H9 (cell line): Measurements from ENCODE around the gene NPNT. TPM values are rescaled to one million over a fixed set of nuclear protein-coding genes. Genes with fewer than 3 reads are reported as not detected.

Experiments
- DNase-seq: peaks from one replicate; pipeline ENCODE4 v3.0.0-alpha.2; 2017
- H2AFZ ChIP-seq: one replicate; pipeline ENCODE4 v1.6.1; 2013; ENCODE audit warnings: mild to moderate bottlenecking, low read length, control low read depth, moderate library complexity
- H2AK5ac ChIP-seq: 2 replicates; pipeline ENCODE4 v1.6.1; 2013; ENCODE audit warnings: low read length, control low read depth, mixed read lengths; ENCODE audit not compliant: insufficient read length
- H2BK120ac ChIP-seq: one replicate; pipeline ENCODE4 v1.6.1; 2013; ENCODE audit warnings: low read depth, mild to moderate bottlenecking, low read length, control low read depth, inconsistent platforms; ENCODE audit not compliant: poor library complexity, severe bottlenecking
- H2BK12ac ChIP-seq: 2 replicates; pipeline ENCODE4 v1.6.1; 2013; ENCODE audit warnings: low read length, control low read depth, mixed read lengths, low read depth; ENCODE audit not compliant: insufficient read length
- H2BK15ac ChIP-seq: 2 replicates; pipeline ENCODE4 v1.6.1; 2013; ENCODE audit warnings: low read depth, low read length, control low read depth
- H2BK20ac ChIP-seq: one replicate; pipeline ENCODE4 v1.6.1; 2013; ENCODE audit warnings: low read depth, mild to moderate bottlenecking, low read length, control low read depth, inconsistent platforms; ENCODE audit not compliant: poor library complexity, severe bottlenecking
- H2BK5ac ChIP-seq: 2 replicates; pipeline ENCODE4 v1.6.1; 2013; ENCODE audit warnings: low read length, control low read depth, mixed read lengths; ENCODE audit not compliant: insufficient read length
- H3K14ac ChIP-seq: 2 replicates; pipeline ENCODE4 v1.6.1; 2013; ENCODE audit warnings: low read length, control low read depth; ENCODE audit not compliant: insufficient read depth
- H3K18ac ChIP-seq: 2 replicates; pipeline ENCODE4 v1.6.1; 2013; ENCODE audit warnings: low read depth, mild to moderate bottlenecking, mixed read lengths, low read length, control low read depth; ENCODE audit not compliant: insufficient read length
- H3K23ac ChIP-seq: 2 replicates; pipeline ENCODE4 v1.6.1; 2013; ENCODE audit warnings: low read length, control low read depth, mixed read lengths, low read depth; ENCODE audit not compliant: insufficient read length
- H3K23me2 ChIP-seq: 2 replicates; pipeline ENCODE4 v1.6.1; 2013; ENCODE audit warnings: low read depth, mild to moderate bottlenecking, mixed read lengths, low read length, control low read depth; ENCODE audit not compliant: insufficient read length, poor library complexity, severe bottlenecking
- H3K27ac ChIP-seq: 2 replicates; pipeline ENCODE4 v1.5.1; 2013; ENCODE audit warnings: low read length, control low read depth, mixed read lengths, low read depth; ENCODE audit not compliant: insufficient read length
- H3K27me3 ChIP-seq: 2 replicates; pipeline ENCODE4 v1.6.1; 2013; ENCODE audit warnings: low read length, control low read depth, inconsistent platforms; ENCODE audit not compliant: insufficient read depth
- H3K4ac ChIP-seq: 2 replicates; pipeline ENCODE4 v1.6.1; 2013; ENCODE audit warnings: low read depth, mild to moderate bottlenecking, control low read depth, inconsistent platforms, low read length, moderate library complexity
- H3K4me1 ChIP-seq: 2 replicates; pipeline ENCODE4 v1.6.1; 2013; ENCODE audit warnings: low read length, control low read depth, inconsistent platforms; ENCODE audit not compliant: insufficient read depth
- H3K4me2 ChIP-seq: 2 replicates; pipeline ENCODE4 v1.6.1; 2013; ENCODE audit warnings: low read length, control low read depth, mixed read lengths; ENCODE audit not compliant: insufficient read length, insufficient read depth
- H3K56ac ChIP-seq: 2 replicates; pipeline ENCODE4 v1.6.1; 2013; ENCODE audit warnings: low read depth, mild to moderate bottlenecking, mixed read lengths, low read length, control low read depth; ENCODE audit not compliant: insufficient read length
- H3K79me1 ChIP-seq: 2 replicates; pipeline ENCODE4 v1.6.1; 2013; ENCODE audit warnings: low read depth, mild to moderate bottlenecking, moderate library complexity, low read length, control low read depth, inconsistent platforms; ENCODE audit not compliant: insufficient read depth, poor library complexity, severe bottlenecking
- H3K79me2 ChIP-seq: 2 replicates; pipeline ENCODE4 v1.6.1; 2013; ENCODE audit warnings: low read length, control low read depth, inconsistent platforms; ENCODE audit not compliant: insufficient read depth
- H3K9ac ChIP-seq: 2 replicates; pipeline ENCODE4 v1.6.1; 2013; ENCODE audit warnings: low read length, control low read depth, mixed read lengths; ENCODE audit not compliant: insufficient read length; ENCODE audit errors: extremely low read depth
- H3K9me3 ChIP-seq: one replicate; pipeline ENCODE4 v1.6.1; 2013; ENCODE audit warnings: low read depth, low read length, inconsistent platforms; ENCODE audit not compliant: control insufficient read depth
- H3T11ph ChIP-seq: one replicate; pipeline ENCODE4 v1.6.1; 2013; ENCODE audit warnings: mild to moderate bottlenecking, low read length, control low read depth, inconsistent platforms
- H4K20me1 ChIP-seq: one replicate; pipeline ENCODE4 v1.6.1; 2013; ENCODE audit not compliant: control insufficient read depth, insufficient read length, insufficient read depth
- H4K5ac ChIP-seq: 2 replicates; pipeline ENCODE4 v1.6.1; 2013; ENCODE audit warnings: low read depth, mild to moderate bottlenecking, mixed read lengths, low read length, control low read depth; ENCODE audit not compliant: insufficient read length
- H4K8ac ChIP-seq: replicated peaks from 2 replicates; pipeline ENCODE4 v1.6.1; 2013; ENCODE audit warnings: low read length, control low read depth, mixed read lengths, low read depth; ENCODE audit not compliant: insufficient read length
- H4K91ac ChIP-seq: 2 replicates; pipeline ENCODE4 v1.6.1; 2013; ENCODE audit warnings: low read depth, mild to moderate bottlenecking, moderate library complexity, mixed read lengths, low read length, control low read depth; ENCODE audit not compliant: insufficient read length
- H3K27ac Mint-ChIP-seq, 3 experiments: 2 replicates in 2 of 3; 3 replicates in 1 of 3; pipeline ENCODE4 v1.8.0; 2020 to 2021; ENCODE audit warnings: mixed read lengths in 3 of 3, mild to moderate bottlenecking in 1 of 3, moderate library complexity in 1 of 3
- H3K27me3 Mint-ChIP-seq: 2 replicates; pipeline ENCODE4 v1.8.0; 2021; ENCODE audit warnings: low read depth, mild to moderate bottlenecking, moderate library complexity, mixed read lengths
- H3K36me3 Mint-ChIP-seq, 3 experiments: 2 replicates in 2 of 3; 3 replicates in 1 of 3; pipeline ENCODE4 v1.8.0; 2020 to 2021; ENCODE audit warnings: low read depth in 3 of 3, mixed read lengths in 3 of 3; ENCODE audit not compliant: insufficient read depth in 1 of 3
- H3K4me1 Mint-ChIP-seq, 2 experiments: 2 replicates each; pipeline ENCODE4 v1.8.0; 2020; ENCODE audit warnings: mixed read lengths in 2 of 2
- H3K4me3 Mint-ChIP-seq, 2 experiments: 2 replicates in 1 of 2; 3 replicates in 1 of 2; pipeline ENCODE4 v1.8.0; 2020 to 2021; ENCODE audit warnings: mild to moderate bottlenecking in 2 of 2, mixed read lengths in 2 of 2, moderate library complexity in 1 of 2
- H3K9me3 Mint-ChIP-seq, 2 experiments: 2 replicates in 1 of 2; 3 replicates in 1 of 2; pipeline ENCODE4 v1.8.0; 2020; ENCODE audit warnings: mild to moderate bottlenecking in 2 of 2, mixed read lengths in 2 of 2, moderate library complexity in 1 of 2
- CTCF ChIP-seq: fragments of 200-600 bp; sonication (generic); conservative IDR thresholded peaks from 3 replicates; pipeline ENCODE4 v1.8.0; 2021; ENCODE audit warnings: antibody characterized with exemption, mild to moderate bottlenecking
- WGBS: extraction: QIAGEN DNeasy Blood & Tissue Kit; methylation state at CpG from one replicate; pipeline ENCODE4 v1.1.7; 2013; ENCODE audit warnings: missing lambda C conversion rate, low lambda C conversion rate, mixed read lengths; ENCODE audit not compliant: insufficient read length; ENCODE audit errors: extremely low coverage; 5-methylcytosine and 5-hydroxymethylcytosine counted together
- total RNA-seq: library from RNA; stranded (reverse); gene quantifications from 2 replicates; pipeline ENCODE4 v1.2.1, GENCODE V29; 2021

Gene NPNT
- total RNA-seq, 1 experiment from 2014 or later, result 0.37 TPM

GRCh38 chr4:105895583-105896460 lies 551 bp downstream of the NPNT start:
- Histone ChIP-seq H4K8ac (no peak overlapping the region), H3K79me2 (no peaks in the 10 kb centered on the region), H2BK120ac (no peak overlapping the region), H3K23ac (no peak overlapping the region), H2BK5ac (no peak overlapping the region), H4K5ac (no peak overlapping the region), H3K9ac (no peak overlapping the region), H2AFZ (no peak overlapping the region), H4K91ac (no peak overlapping the region), H3K14ac (no peak overlapping the region; the same call in 1 of the 2 replicates), H3K18ac (no peak overlapping the region), H3T11ph (no peak overlapping the region), H3K4me2 (peak overlapping the region; percentile 77), H3K56ac (no peak overlapping the region), H3K27ac (no peak overlapping the region), H2BK12ac (no peak overlapping the region), H2AK5ac (no peak overlapping the region), H3K79me1 (no peaks in the 10 kb centered on the region), H2BK20ac (no peak overlapping the region), H4K20me1 (no peaks in the 10 kb centered on the region), H3K4me1 (no peaks in the 10 kb centered on the region), H3K27me3 (peaks cover 27% of the 10 kb centered on the region; the same call in 1 of the 2 replicates), H2BK15ac (no peak overlapping the region), H3K9me3 (no peaks in the 10 kb centered on the region), H3K4ac (no peak overlapping the region), H3K23me2 (peaks cover 20% of the 10 kb centered on the region)
- no CpG with 5 or more reads among the region's 84 CpGs for WGBS
- Mint-ChIP-seq H3K27me3 (peaks cover 97% of the 10 kb centered on the region), H3K4me3 (peak overlapping the region; percentile 67 to 83), H3K9me3 (no peaks in the 10 kb centered on the region; a peak in 1 of 5 replicates), H3K27ac (no peak overlapping the region), H3K36me3 (no peaks in the 10 kb centered on the region), H3K4me1 (peaks cover 13 to 21% of the 10 kb centered on the region in 2 experiments)
- peak; percentile 25; the same call in 2 of the 3 replicates for TF ChIP-seq CTCF
- peak; percentile 45 for DNase-seq
